Measurements from ENCODE around the gene CDIP1. TPM values are rescaled to one million over a fixed set of nuclear protein-coding genes. Genes with fewer than 3 reads are reported as not detected.

Gene CDIP1
- total and polyA plus RNA-seq, 10 of the 15 experiments (the other 5 are each of a cell fraction or from before 2014, with no cell fraction given) = 6.1 to 32.4 (median 13.6) TPM

GRCh38 chr16:4508806-4509205 is 29.8 kb downstream of the CDIP1 start (continued):
- TF ChIP-seq MXI1 (IDR thresholded peaks at IDR 0.05; ENCODE audit: low read depth, low read length) = no peak

- BruUV-seq (replicated peaks) = no TSS peak
- Histone ChIP-seq H3K9ac (ENCODE audit: control insufficient read depth, insufficient read depth, low read length) (no peak overlapping the region), H3K4me1 (ENCODE audit: control insufficient read depth, insufficient read depth, low read length) (peaks cover 20% of the 10 kb centered on the region), H3K27ac (ENCODE audit: control insufficient read depth, insufficient read depth) (no peak overlapping the region), H4K20me1 (ENCODE audit: control insufficient read depth, insufficient read depth) (no peaks in the 10 kb centered on the region), H3K36me3 (ENCODE audit: control insufficient read depth in 2 of 2, insufficient read depth in 2 of 2, low read length in 1 of 2) (peaks cover 24 to 43% of the 10 kb centered on the region in 2 experiments; a peak in 3 of 4 replicates), H3K4me2 (ENCODE audit: control insufficient read depth, insufficient read depth) (no peak overlapping the region), H3K27me3 (replicated peaks in 1 of 2; ENCODE audit: control insufficient read depth in 2 of 2, insufficient read depth in 2 of 2, low read length in 1 of 2) (no peaks in the 10 kb centered on the region), H3K79me2 (ENCODE audit: control insufficient read depth, insufficient read depth, low read length) (peaks cover 2% of the 10 kb centered on the region), H3K9me3 (replicated peaks; ENCODE audit: control insufficient read depth, insufficient read depth, low read length) (no peaks in the 10 kb centered on the region), H3K4me3 (no peak overlapping the region), H2AFZ (ENCODE audit: control insufficient read depth, low read depth, low read length) (no peak overlapping the region)
- CTCF ChIA-PET = interaction anchor here (0.8 to 6.5 kb wide), 20 partner anchors 7 to 146 kb away, joined by 3 to 90 read pairs (median 5); partner anchors contain the start of genes CDIP1, CORO7 and MGRN1
- RAD21 ChIA-PET (ENCODE audit: unreplicated experiment) = interaction anchor here (0.9 to 4.1 kb wide), 8 partner anchors 7 to 117 kb away, joined by 3 to 26 read pairs (median 7); partner anchors contain the start of genes CDIP1 and MGRN1
- in situ Hi-C loops (cut with MboI) (no loop called here), intact Hi-C loops (cut with micrococcal nuclease; ENCODE audit: unreplicated experiment) (loop anchor here (2.0 kb wide), 1 partner anchor 77 kb away; no protein-coding TSS in a partner anchor)
- SMC1A ChIA-PET (ENCODE audit: uncharacterized antibody, unreplicated experiment) = interaction anchor here (0.8 to 4.0 kb wide), 10 partner anchors 7 to 117 kb away, joined by 3 to 41 read pairs (median 6); partner anchors contain the start of gene MGRN1
- no peak for FAIRE-seq
- no peak for DNase-seq (ENCODE audit: low read depth, low spot score)
- POLR2A ChIA-PET = interaction anchor here (0.5 to 2.1 kb wide), 2 partner anchors 14 to 108 kb away, joined by 3 to 6 read pairs; no protein-coding TSS in a partner anchor
- no peak for ATAC-seq
- WGBS (ENCODE audit: insufficient coverage, insufficient replicate concordance, low lambda C conversion rate, missing lambda C conversion rate) = 94% methylated on average over 17 of the region's 17 CpGs
- TF ChIP-seq HSF1 (IDR thresholded peaks at IDR 0.05; ENCODE audit: low read depth, low read length) = no peak
- no peak for TF ChIP-seq YBX1 (IDR thresholded peaks at IDR 0.05)
- no peak for TF ChIP-seq E2F4 (IDR thresholded peaks at IDR 0.05; ENCODE audit: low read depth, low read length)
- TF ChIP-seq MAX (IDR thresholded peaks at IDR 0.05; ENCODE audit: low read depth, low read length) = no peak
- TF ChIP-seq PRDM15 (CRISPR knock-in tag; IDR thresholded peaks at IDR 0.05) = no peak
- TF ChIP-seq CHD4 (IDR thresholded peaks at IDR 0.05) = no peak
- TF ChIP-seq BRCA1 (IDR thresholded peaks at IDR 0.05; ENCODE audit: low read depth, low read length) = no peak
- no peak for TF ChIP-seq SUZ12 (IDR thresholded peaks at IDR 0.05; ENCODE audit: unreplicated experiment)
- TF ChIP-seq PKNOX1 (IDR thresholded peaks at IDR 0.05) = no peak
- no peak for TF ChIP-seq NRF1 (conservative IDR thresholded peaks at IDR 0.05; ENCODE audit: low read depth, low read length)
- no peak for TF ChIP-seq RAD21 (IDR thresholded peaks at IDR 0.05; ENCODE audit: insufficient read depth, low read depth, low read length)
- TF ChIP-seq RUNX3 (IDR thresholded peaks at IDR 0.05; ENCODE audit: low read length) = no peak
Observed at GRCh38 chr16:4507588-4508345, 30.8 kb downstream of the CDIP1 start.

All from GM12878 (cell line).